Ramos (cell line): ENCODE results near the gene DUSP9.

Experiments used
- in situ Hi-C: fragments of 300-500 bp; cut with MboI; formaldehyde crosslinking; loops from one replicate; pipeline ENCODE4 v1.14.3; 2022; ENCODE audit warnings: low sequenced_read_pairs; ENCODE audit not compliant: unreplicated experiment

DUSP9 gene

DNA sequence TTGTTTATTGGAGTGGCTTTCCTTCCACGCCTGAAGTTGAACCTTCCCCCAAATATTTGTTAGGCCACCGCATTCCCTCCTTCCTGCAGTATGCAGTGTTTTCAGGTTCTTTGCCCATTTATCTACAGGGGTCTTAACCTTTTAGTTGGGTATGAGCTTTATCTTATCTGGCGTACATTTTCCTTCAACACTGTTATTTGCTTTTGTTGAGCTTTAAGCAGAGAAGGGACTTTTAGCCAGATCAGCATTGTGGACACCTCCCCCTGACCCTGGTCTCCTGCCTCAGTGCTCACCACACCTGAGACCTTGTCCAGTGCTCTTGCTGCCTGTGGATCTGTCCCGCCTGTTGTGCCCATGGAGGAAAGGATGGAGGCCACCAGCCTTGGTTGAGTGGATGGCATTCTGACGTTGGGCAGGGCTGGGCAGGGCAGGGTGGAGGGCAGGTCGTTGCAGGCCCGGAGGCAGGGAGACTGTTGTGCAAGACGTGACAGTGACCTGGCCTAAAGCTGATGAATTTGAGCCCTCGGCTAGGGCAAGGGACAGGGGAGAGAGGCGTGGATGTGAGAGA is 998 bp upstream of the DUSP9 start:
- in situ Hi-C loops = no loop called here

DNA sequence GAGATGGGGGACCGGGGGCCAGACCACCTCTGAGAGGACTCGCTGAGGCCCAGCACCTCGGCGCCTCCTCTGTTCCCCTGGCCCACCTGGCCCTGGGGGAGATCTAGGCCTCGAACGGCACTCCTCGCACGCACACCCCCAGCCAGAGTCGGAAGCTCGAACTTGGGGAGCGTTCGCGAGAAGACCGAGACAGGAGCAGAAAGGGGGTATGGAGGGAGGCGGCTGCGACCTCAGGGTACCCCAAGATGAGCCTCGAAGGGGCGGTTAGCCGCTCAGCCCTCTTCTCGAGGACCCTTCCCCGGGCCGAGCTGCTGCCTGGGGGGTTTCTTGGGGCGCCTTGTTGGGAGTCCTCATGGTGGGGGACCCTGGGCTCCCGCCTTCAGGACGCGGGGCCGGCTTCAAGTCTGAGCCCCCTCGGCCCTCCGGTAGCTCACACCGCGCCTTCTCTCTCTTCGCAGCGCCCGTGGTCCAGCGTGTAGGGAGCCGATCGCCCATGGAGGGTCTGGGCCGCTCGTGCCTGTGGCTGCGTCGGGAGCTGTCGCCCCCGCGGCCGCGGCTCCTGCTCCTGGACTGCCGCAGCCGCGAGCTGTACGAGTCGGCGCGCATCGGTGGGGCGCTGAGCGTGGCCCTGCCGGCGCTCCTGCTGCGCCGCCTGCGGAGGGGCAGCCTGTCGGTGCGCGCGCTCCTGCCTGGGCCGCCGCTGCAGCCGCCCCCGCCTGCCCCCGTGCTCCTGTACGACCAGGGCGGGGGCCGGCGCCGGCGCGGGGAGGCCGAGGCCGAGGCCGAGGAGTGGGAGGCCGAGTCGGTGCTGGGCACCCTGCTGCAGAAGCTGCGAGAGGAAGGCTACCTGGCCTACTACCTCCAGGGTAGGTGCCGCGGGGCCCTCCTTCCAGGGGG is 706 bp downstream of the DUSP9 start:
- in situ Hi-C loops = no loop called here

DNA sequence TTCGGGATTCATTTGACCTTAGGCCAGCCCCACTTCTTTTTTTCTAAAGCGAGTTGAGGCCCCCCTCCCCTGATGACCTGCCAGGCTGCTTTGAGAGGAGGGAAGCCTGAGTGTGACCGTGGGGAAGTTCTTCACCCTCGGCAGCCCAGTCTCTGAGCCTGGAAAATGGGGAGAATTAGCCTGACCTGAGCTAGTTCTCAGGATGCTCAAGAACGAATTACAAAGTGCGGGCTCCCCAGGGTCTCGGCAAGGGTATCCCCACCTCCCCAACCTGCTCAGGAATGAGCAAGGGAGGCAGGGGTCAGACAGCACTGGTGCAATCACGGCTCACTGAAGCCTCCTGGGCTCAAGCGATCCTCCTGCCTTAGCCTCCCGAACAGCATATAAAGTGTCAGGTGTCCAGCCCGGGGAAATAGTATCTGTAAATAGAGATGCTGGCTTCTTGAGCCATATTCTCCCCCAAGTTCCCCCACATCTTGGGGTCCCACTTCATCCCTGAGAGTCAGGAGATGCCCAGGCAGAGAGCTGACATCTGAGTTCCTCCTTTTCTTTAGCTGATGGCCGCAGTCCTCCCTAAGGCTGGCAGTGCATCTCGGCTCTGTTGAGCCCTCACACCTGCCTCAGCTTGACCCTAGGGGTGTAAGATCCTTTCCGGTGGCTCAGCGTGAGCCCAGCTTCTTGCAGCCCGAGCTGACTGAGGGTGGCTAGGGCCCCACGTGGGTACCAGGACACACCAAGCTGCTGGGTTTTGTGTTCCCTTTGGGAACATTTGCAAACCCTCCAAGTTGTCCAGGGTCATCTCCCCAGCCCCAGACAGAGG is 1.6 kb downstream of the DUSP9 start:
- in situ Hi-C loops = no loop called here

DNA sequence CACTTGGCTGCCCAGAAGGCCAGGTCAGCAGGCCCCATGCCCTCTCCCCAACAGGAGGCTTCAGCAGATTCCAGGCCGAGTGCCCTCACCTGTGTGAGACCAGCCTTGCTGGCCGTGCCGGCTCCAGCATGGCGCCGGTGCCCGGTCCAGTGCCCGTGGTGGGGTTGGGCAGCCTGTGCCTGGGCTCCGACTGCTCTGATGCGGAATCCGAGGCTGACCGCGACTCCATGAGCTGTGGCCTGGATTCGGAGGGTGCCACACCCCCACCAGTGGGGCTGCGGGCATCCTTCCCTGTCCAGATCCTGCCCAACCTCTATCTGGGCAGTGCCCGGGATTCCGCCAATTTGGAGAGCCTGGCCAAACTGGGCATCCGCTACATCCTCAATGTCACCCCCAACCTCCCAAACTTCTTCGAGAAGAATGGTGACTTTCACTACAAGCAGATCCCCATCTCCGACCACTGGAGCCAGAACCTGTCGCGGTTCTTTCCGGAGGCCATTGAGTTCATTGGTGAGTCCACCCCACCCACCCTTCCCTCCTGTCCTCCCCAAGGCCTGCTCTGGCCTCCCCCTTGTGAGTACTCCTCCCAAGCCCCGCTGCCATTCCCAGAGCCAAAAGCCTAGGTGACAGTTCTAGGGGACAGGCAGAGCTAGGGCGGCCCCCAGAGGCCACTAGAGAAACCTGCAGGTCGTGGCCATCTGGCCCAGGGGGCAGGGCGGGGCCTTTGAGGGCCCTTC is 2.3 kb downstream of the DUSP9 start:
- in situ Hi-C loops = no loop called here

DNA sequence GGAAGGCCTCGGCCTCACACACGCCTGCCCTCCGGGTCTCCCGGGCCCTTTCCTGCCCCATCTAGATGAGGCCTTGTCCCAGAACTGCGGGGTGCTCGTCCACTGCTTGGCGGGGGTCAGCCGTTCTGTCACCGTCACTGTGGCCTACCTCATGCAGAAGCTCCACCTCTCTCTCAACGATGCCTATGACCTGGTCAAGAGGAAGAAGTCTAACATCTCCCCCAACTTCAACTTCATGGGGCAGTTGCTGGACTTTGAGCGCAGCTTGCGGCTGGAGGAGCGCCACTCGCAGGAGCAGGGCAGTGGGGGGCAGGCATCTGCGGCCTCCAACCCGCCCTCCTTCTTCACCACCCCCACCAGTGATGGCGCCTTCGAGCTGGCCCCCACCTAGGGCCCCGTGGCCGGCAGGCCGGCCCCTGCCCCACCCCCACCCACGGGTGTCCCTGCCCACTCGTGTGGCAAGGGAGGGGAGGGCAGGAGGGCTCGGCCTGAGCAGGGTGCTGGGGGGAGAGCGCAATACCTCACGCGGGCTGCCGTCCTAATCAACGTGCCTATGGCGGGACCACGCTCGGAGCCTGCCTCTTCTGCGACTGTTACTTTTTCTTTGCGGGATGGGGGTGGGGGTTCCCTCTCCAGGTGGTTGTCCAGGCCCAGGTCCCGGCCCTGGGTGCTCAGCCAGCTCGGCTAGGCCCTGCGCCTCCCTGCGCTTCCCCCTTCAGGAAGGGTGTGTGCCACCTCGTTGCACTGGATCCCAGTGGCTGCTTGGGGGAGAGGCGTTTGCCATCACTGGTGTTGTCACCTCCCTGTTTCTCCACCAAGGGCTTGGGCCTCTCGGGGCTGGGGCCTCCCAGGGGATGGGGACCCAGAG is 3.1 kb downstream of the DUSP9 start:
- in situ Hi-C loops = no loop called here

DNA sequence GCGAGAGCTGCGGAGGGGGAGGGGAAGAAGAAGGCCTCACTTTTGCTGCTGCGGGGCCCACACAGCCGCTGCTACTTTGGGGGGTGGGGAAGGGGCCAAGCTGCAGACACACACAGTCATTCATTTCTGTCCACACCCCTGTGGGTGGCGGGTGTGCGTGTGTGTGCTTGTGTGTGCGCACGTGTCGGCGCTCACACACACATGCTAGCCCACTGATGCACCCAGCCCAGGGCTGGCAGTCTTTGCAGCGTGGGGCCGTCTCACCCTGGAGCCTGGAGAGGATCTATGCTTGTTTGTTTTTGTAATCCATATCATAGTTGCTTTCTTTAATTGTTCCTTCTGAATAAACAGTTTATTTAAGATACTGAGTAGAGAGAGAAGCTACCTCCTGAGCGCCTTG is 4.0 kb downstream of the DUSP9 start:
- in situ Hi-C loops = no loop called here

DNA sequence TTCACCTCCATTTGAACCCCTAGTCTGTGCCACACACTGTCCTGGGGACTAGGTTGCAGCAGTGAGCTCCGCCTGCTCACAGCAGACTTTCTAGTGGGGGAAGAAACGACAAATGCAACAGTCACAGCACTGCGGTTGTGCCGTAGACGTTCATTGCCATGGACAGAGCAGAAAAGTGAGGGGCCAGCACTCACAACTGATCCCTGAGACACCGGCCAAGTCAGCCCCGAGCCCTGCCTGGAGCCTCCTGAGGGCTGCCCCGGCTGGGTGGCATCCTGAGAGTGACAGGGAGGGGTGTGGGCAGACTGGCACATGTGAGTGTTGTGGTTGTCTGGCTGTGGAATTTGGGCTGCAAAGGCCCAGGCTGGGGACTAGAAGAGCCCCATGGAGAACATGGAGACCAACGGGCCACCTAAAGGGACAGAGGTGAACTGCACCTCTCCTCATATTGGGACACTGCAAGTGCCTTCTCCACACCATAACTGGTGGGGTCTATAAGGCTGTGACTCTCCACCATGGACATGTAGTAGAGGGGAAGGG is 4.6 kb downstream of the DUSP9 start:
- in situ Hi-C loops = no loop called here

DNA sequence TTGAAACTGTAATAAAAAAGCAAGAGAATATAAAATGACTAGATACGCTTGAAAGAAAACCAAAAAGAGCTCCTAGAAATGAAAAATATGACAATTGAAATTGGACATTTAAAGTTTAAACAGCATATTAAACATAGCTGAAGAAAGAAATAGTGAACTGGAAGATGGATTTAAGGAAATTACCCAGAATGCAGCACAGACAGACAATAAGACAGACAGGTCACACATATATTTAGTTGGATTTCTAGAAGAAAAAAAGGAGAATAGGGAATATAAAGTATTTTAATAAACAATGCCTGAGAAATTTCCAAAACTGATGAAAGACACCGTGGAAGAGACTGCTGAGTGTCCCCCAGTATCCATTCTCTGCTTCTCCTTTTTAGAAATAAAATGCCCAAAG is 6.6 kb downstream of the DUSP9 start:
- in situ Hi-C loops = no loop called here

DNA sequence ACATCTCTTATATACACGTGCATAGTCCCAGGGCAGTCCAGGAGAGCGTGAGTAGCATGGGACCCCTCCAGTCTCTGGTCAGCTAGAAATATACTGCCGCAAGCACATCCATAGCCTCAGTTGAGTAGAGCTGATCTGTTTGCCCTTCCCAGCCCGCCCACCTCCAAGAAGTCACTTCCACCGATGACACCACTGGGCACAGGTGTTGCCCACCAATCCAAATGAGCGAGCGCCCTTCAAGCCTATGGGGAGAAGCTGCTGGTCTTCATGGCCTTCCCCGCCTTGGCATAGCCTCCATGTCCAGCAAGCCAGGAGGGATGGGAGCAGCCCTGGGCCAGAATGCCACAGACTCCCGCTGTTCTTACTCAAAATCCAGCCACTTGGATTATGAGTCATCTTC is 10.2 kb downstream of the DUSP9 start:
- in situ Hi-C loops = no loop called here

DNA sequence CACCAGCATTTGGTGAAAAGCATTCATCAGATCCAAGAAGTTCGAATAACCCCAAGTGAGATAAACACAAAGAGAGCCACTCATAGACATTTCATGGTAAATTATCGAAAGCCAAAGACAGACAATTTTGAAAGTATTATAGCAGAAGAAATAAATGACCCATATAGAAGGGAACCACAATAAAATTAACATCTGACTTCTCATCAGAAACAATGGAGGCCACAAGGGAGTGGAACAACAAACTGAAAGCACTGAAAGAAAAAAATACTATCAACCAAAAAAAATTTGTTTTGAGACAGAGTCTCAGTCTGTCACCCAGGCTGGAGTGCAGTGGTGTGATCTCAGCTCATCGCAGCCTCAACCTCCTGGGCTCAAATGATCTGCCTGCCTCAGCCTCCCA is 12.3 kb downstream of the DUSP9 start:
- in situ Hi-C loops = no loop called here

DNA sequence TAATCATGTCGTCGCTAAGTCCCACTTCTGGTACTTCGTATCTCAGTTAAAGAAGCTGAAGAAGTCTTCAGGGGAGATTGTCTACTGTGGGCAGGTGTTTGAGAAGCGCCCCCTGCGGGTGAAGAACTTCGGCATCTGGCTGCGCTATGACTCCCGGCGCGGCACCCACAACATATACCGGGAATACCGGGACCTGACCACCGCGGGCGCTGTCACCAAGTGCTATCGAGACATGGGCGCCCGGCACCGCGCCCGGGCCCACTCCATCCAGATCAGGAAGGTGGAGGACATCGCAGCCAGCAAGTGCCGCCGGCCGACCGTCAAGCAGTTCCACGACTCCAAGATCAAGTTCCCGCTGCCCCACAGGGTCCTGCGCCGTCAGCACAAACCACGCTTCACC is 15.3 kb downstream of the DUSP9 start:
- in situ Hi-C loops = loop anchor here (10.0 kb wide), 1 partner anchor 717 kb away; no protein-coding TSS in a partner anchor

DNA sequence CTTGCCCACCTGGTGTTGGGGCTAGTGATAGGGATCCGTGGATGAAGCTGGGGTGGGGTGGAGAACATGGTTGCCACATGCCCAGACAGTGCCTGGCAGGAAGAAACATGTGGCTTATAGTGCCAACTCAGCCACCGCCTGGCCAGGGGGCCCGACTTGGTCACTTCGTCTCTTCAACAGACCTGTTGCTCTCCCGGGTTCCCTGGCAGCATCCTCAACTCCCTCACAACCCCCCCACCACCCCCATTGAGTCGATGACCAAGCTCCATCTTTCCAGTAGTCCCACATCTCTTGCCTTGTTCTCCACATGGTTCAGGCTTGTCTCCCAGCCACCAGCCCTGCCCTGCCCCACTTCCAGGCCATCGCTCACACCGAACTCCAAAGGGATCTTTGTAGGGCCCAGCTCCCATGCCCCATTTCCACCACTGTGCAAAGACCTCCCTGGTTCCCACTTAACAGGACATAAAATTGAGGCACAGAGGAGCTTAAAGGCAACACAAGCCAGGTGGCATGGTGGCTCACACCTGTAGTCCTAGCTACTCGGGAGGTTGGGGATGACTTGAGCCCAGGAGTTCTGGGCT is 18.8 kb downstream of the DUSP9 start:
- in situ Hi-C loops = loop anchor here (10.0 kb wide), 1 partner anchor 721 kb away; no protein-coding TSS in a partner anchor

DNA sequence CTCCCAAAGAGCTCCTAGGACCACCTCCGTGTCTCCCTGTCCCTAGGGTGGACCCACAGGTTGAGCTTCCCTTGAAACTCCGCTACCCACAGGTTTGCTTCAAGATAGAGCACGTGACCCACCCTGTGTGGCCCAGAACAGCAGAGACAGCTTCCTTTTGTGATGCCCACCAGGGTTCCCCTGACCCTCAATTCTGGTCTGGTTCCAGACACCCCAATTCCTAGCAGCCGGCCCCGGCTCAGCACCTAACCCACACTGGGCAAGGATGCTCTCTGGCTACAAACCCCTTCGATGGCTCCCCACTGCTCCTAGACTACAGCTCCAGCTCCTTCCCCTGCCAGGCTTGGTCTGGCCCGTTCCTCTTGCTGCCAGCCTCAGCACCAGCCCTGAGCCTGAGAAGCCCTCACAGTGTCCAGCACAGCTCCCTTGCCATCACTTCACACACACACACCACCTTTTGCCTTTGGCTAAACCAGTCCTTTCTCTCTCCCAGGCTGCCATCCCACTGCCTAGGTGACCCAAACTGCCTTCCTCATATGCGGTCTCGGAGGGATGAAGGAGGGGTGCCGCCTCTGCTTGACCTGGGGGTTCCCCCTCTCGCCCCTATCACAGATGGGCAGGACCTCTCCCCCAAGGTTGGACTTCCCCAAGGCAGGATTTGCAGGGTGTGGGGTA is 20.4 kb downstream of the DUSP9 start:
- in situ Hi-C loops = loop anchor here (10.0 kb wide), 1 partner anchor 723 kb away; no protein-coding TSS in a partner anchor

DNA sequence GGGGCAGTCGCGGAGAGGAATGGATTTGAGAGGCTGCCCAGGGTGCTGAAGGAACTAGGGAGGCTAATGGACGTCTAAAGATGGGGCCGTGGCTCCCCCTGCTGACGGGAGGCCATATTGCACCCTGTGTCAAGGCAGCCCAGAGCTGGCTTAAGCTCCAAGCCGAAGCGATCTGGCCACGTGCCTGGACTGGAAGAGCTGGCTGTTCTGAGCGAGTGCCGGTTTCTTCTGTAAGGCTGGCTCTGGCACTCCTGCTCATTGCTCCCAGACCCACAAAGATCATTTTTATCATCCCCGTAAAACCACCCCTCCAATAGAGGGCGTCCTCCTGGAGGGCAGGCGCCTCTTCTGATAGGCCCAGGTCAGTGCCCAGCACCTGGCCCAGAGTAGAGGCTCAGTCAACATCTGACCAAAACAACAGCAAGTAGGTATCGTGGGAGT is 21.0 kb downstream of the DUSP9 start:
- in situ Hi-C loops = loop anchor here (10.0 kb wide), 1 partner anchor 723 kb away; no protein-coding TSS in a partner anchor

DNA sequence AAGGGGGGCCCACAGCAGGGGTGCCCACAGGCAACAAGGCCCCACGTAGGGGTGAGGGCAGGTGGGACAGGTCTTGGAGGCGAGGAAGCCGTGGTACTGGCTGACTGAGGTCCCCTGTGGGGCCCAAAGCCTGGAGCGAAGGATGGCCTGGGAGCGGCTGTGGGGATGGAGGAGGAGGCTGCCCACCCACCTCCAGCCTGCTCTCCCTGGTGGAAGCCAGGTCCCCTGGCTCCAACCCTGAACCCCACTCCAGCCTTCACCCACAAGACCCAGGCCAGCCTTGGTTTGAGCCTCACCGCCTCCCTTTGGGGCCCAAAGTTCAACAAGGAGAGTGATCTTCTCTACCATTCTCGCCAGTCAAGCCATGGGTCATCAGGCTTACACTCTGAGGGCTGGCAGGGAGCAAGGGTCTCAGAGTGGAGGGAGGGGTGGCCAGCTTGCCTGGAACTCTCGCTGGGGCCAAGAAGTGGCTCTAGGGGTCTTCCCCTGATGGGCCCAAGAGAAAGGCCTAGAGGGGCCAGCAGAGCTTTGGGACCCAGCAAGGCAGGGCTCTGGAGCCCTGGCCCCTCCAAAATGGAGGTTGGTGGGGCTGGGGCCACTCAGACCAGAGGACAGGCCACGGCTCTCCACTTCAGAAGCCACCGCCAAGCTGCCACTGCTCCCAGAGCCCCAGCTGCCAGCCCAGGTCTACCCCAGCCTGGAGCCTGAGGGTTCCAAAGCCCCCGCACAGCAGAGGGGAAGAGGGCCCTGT is 21.6 kb downstream of the DUSP9 start:
- in situ Hi-C loops = loop anchor here (10.0 kb wide), 1 partner anchor 724 kb away; no protein-coding TSS in a partner anchor

DNA sequence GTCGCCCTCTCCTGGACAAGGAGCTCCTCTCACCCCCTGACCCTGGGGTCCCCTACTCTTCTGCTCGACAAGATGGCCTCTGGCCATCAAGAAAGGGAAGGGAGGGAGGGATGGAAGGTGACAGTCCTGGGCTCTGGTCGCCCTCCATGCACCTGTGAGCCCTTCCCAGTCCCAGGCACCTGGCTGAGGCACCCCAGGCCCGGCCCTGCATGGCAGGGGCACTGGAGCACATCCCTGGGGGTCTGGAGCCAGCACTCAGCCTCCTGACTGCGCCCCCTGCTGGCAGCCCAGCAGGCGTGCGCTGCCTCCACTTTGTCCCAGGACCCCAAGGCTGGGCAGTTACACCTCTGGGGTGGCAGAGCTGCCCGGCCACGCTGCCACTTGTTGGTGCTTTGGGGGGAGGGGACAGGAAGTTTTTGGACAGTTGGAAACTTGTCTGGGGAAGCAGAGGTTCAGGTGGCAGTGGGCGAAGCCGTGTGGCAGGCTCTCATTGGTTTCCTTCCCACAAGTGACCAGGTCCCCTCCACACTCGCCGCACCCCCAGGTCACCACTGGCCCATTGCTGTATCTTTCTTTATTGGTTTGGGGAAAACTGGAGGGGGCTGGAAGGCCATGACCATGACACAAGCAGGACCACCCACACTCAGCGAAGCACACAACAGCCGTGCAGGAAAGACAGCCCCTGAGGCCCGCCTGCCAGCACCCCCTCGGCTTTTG is 22.3 kb downstream of the DUSP9 start:
- in situ Hi-C loops = loop anchor here (10.0 kb wide), 1 partner anchor 725 kb away; no protein-coding TSS in a partner anchor
